ENCODE measurements around the gene TOMM20.

Gene TOMM20

DNA sequence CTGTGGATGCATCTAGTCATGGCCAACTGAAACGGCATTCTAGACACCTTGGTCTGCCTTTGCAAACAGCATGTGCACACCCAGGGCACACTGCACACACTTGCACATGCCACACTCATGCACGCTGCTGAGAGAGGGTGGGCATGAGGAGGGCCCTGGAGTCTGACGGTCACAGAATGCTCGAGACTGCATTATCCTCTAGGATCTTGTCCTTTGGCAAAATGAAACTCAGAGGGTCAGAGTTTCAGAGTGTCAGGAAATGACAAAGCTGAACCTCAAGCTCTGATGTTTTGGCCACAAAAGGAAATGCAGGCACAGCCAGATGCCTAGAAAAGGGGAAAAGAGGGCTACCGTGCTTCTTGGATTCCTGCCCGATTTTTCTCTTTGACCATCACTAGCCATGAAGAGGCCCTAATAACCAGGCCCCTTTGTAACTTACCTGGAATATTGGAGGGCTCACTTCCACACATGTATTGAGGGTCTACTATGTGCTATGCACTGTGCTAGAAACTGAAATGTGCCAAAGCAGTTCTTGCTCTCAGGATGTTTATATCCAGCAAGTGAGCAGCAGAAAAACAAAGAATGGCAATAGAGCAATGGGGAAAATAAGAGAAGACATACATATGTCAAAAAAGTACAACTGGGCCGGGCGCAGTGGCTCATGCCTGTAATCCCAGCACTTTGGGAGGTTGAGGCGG is 65.4 kb downstream of the TOMM20 start:
- no peak for DNase-seq (ENCODE audit: low read depth in 2 of 2)

DNA sequence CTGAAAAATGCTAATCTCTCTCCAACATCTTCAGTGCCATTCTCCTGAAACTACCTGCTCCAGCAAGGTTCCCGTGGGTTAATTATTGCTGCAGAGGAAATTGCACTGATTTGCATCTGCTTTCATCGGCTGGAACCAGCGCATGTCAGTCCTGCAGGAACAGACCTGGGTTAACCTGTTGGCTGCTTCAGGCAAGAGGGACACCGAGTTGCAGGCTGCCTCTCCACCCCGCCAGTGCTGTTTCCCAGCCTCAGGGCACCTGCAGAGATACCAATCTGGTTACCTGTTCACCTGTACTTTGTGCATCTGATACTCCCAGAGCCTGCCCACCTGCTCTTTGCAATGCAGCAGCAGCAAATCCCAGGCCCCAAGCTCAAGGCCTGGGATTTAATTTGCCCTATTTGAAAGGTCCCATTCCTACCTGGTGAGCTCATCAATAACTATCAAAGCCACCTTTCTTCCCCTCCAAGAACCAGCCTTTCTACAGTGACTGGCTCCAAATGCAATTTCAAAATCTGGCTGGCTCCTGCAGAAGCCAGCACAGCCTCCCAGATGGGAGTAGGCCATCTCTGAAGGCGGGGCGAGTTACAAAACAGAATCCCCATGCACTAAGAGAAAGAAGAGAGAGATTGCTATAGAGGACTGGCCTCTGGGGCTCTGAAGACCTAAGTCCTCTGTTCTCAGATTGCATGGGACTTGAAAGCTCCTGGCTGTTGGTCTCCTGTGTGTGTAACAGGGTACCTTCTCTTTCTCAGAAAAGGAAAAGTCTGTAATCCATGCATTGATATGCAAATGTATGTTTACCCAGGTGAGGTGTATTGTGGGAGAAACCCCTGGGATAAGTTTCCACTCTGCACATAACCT is 67.8 kb downstream of the TOMM20 start:
- no peak for DNase-seq (ENCODE audit: low read depth in 2 of 2)

Measured in stimulated activated CD8-positive, alpha-beta memory T cell treated with anti-CD3 and anti-CD28 coated beads, Interleukin-15, amount 100 ng/mL, for 48 hours (primary cell).